Brain microvascular endothelial cell (primary cell): ENCODE results near the gene BICD1.

ENCODE experiments used
- DNase-seq: peaks from one replicate; pipeline ENCODE4 v3.0.0-alpha.2; 2020
- H3K27ac ChIP-seq: fragments of 250-450 bp; sonication (Bioruptor Pico); 2 replicates; pipeline ENCODE4 v1.5.1; 2020; ENCODE audit warnings: mild to moderate bottlenecking, moderate library complexity
- H3K27me3 ChIP-seq: fragments of 250-450 bp; sonication (Bioruptor Pico); replicated peaks from 2 replicates; pipeline ENCODE4 v1.5.1; 2020; ENCODE audit warnings: mild to moderate bottlenecking
- H3K36me3 ChIP-seq: fragments of 250-450 bp; sonication (Bioruptor Pico); replicated peaks from 2 replicates; pipeline ENCODE4 v1.5.1; 2020; ENCODE audit warnings: mild to moderate bottlenecking
- H3K4me3 ChIP-seq: 2 replicates; pipeline ENCODE4 v1.5.1; 2011; ENCODE audit warnings: low read depth, mild to moderate bottlenecking, control low read depth, low read length, moderate library complexity
- in situ Hi-C: cut with HindIII; loops from 2 replicates; pipeline ENCODE4 v1.10.0; 2017; ENCODE audit warnings: low sequenced_read_pairs, low pct_ligation_motif_present
- TF ChIP-seq, protein P1 (sequence below): IDR thresholded peaks from 2 replicates; pipeline ENCODE4 v1.5.1; 2011; ENCODE audit warnings: low read depth, mild to moderate bottlenecking, moderate library complexity, low read length, control low read depth, inconsistent platforms; ENCODE audit errors: missing control alignments

BICD1 gene

DNA sequence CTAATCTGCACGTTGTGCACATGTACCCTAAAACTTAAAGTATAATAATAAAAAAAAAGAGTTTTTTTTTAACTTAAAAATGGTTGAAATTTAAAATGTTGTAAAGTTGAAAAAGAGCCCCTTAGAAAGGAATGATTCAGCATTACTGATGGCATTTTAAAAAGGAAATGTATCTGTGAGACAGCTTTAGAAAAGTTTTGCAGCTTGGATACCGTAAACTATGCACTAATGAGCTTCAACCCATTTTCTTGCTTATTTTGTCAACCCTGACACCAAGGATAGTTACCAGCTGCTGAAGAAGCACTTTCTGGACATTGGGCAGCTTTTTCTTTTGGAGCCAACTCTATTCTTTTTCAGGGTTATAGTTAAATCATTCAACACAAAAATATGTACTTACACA, 4.3 kb downstream of the BICD1 start:
- no peak overlapping the region for H3K4me3 ChIP-seq
- DNase-seq, result no peak
- no peaks in the 10 kb centered on the region for H3K27me3 ChIP-seq
- in situ Hi-C loops, result no loop called here
- TF ChIP-seq, protein P1, sequence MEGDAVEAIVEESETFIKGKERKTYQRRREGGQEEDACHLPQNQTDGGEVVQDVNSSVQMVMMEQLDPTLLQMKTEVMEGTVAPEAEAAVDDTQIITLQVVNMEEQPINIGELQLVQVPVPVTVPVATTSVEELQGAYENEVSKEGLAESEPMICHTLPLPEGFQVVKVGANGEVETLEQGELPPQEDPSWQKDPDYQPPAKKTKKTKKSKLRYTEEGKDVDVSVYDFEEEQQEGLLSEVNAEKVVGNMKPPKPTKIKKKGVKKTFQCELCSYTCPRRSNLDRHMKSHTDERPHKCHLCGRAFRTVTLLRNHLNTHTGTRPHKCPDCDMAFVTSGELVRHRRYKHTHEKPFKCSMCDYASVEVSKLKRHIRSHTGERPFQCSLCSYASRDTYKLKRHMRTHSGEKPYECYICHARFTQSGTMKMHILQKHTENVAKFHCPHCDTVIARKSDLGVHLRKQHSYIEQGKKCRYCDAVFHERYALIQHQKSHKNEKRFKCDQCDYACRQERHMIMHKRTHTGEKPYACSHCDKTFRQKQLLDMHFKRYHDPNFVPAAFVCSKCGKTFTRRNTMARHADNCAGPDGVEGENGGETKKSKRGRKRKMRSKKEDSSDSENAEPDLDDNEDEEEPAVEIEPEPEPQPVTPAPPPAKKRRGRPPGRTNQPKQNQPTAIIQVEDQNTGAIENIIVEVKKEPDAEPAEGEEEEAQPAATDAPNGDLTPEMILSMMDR, result no peak
- no peak overlapping the region for H3K27ac ChIP-seq
- H3K36me3 ChIP-seq, result no peaks in the 10 kb centered on the region

DNA sequence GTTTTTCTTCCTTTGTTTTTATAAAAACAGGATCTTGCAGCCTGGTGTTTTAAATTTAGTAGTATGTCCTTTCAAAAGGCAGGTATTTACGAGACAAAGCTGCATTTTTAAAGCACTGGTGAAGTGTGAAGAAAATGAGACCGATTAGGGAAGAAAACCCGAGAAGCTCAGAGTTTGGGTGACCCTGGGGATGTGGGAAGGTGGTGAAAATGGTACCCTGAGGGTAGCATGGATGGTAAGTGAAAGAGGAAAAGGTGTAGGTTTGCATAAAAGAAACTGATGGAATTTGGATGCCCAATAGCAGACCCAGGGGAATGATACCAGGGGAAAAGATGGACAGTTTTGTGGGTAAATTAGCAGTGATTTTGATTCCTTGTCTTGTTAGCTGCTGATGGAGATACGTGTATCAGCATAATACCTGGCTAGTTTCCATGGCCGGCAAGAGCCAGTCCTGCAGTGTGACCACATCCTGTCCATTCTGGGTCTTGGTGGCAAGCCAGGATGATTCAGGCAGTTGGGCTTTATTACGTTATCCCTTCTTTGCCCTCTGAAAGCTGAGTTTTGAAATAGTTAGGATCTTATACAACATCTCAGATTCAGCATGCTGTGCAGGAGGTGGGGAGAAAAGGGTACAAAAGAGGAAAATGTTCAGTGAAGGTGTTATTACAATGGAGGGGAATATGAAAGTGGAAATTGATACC, 8.9 kb downstream of the BICD1 start:
- peak; percentile 99 for DNase-seq

GRCh38 chr12:32116897-32117296, 10.2 kb downstream of the BICD1 start:
- TF ChIP-seq, protein P1, result no peak
- DNase-seq, result no peak
- no peaks in the 10 kb centered on the region for H3K27me3 ChIP-seq
- H3K4me3 ChIP-seq, result no peak overlapping the region
- H3K27ac ChIP-seq, result peak overlapping the region; percentile 68
- in situ Hi-C loops, result no loop called here
- peaks cover 4% of the 10 kb centered on the region for H3K36me3 ChIP-seq

More for the DNA sequence above, 8.9 kb downstream of the BICD1 start:
- Histone ChIP-seq H3K27ac (peak overlapping the region; percentile 68), H3K27me3 (no peaks in the 10 kb centered on the region), H3K36me3 (peaks cover 4% of the 10 kb centered on the region), H3K4me3 (no peak overlapping the region)
- TF ChIP-seq, protein P1, result no peak
- in situ Hi-C loops, result no loop called here

DNA sequence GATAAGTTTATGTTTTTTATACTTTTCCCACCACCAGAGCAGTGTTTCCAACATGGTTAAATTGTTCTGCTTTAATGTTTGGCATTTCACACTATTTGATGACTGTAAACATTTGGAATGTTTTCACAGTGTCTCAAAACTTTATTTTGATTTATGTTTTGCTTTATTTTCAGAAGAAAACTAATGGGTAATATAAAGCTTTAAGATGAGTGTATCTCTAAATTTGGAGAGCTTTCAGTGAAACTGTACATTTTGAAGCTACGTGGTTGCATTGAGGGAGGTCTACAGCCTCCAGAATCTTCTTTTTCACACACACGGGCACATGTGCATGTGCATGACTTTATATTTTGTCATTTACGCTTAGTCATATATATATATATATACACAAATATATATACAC, 10.7 kb downstream of the BICD1 start:
- Histone ChIP-seq H3K4me3 (no peak overlapping the region), H3K27me3 (no peaks in the 10 kb centered on the region), H3K27ac (peak overlapping the region; percentile 68), H3K36me3 (peaks cover 4% of the 10 kb centered on the region)
- DNase-seq, result no peak
- in situ Hi-C loops, result no loop called here
- TF ChIP-seq, protein P1, result no peak

DNA sequence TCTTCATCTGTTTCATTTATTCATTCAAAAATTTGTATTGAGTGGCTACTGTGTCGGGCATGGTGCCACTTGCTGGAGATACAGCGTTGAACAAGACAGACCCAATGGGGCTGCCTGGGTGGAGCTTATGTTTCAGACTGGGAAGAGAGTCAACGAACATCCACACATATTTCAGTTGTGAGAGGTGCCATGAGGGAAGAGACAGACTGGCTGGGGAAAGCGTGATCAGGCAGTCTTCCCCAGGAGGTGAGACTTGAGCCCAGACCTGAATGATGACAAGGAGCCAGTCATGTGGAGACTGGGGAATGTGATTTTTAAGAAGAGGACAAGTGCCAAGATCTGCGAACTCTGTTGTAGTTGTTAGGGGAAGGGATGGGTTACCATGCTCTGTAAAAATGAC, 12.2 kb downstream of the BICD1 start:
- TF ChIP-seq, protein P1, result no peak
- Histone ChIP-seq H3K4me3 (no peak overlapping the region), H3K36me3 (peaks cover 4% of the 10 kb centered on the region), H3K27me3 (no peaks in the 10 kb centered on the region), H3K27ac (no peak overlapping the region)
- in situ Hi-C loops, result no loop called here
- no peak for DNase-seq

DNA sequence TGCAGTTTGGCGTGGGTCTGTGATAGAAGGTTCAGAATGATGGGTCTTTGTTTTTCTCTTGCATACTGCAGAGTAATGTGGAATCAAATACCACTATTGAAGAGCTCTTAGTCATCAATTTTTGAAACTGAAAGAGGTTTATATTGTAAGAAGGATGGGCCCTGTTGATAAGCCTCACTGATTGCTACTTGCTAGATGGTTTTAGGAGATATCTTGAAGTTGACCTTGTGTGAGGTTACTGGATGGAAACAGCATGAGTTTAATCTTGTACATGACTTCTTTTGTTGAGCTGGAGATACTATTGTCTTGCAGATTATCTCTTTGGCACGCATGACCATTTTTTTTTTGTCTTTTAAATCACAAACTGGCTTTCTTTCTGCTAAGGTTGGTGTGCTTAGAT, 13.8 kb downstream of the BICD1 start:
- TF ChIP-seq, protein P1, result no peak
- Histone ChIP-seq H3K4me3 (no peak overlapping the region), H3K36me3 (peaks cover 4% of the 10 kb centered on the region), H3K27ac (no peak overlapping the region), H3K27me3 (no peaks in the 10 kb centered on the region)
- no peak for DNase-seq
- in situ Hi-C loops, result no loop called here
